GM12875 (cell line): ENCODE results near the gene MYO1G.

Experiments used
- H3K4me3 ChIP-seq: one replicate; pipeline ENCODE4 v1.5.1; 2011; ENCODE audit warnings: low read depth, low read length, control low read depth
- CTCF ChIP-seq: IDR thresholded peaks from 2 replicates; pipeline ENCODE4 v1.5.1; 2011; ENCODE audit warnings: low read depth, mild to moderate bottlenecking, control low read depth, inconsistent platforms, low read length, moderate library complexity, borderline replicate concordance; ENCODE audit not compliant: insufficient read depth

The MYO1G gene

GRCh38 chr7:44973610-44974401 lies 5.0 kb downstream of the MYO1G start:
- H3K4me3 ChIP-seq: no peak overlapping the region
- peak; percentile 64 for TF ChIP-seq CTCF

GRCh38 chr7:44972562-44972961 lies 6.3 kb downstream of the MYO1G start:
- no peak for TF ChIP-seq CTCF
- H3K4me3 ChIP-seq: no peak overlapping the region

GRCh38 chr7:44971902-44972441 lies 6.8 kb downstream of the MYO1G start:
- no peak for TF ChIP-seq CTCF
- no peak overlapping the region for H3K4me3 ChIP-seq

GRCh38 chr7:44971188-44971901 lies 7.5 kb downstream of the MYO1G start:
- no peak for TF ChIP-seq CTCF
- no peak overlapping the region for H3K4me3 ChIP-seq

GRCh38 chr7:44970523-44971051 lies 8.2 kb downstream of the MYO1G start:
- no peak overlapping the region for H3K4me3 ChIP-seq
- TF ChIP-seq CTCF: no peak

- no peak overlapping the region for H3K4me3 ChIP-seq
- TF ChIP-seq CTCF: no peak
Measured at GRCh38 chr7:44969701-44970522, 8.9 kb downstream of the MYO1G start.
